Lung microvascular endothelial cell (primary cell): ENCODE data around the gene THRA. TPM values are rescaled to one million over a fixed set of nuclear protein-coding genes. Genes with fewer than 3 reads are reported as not detected.
A peak's percentile ranks its signal among the peaks of the same experiment; 100 is the strongest.

Source experiments
- DNase-seq, 2 donors: peaks; one replicate each; pipeline versions ENCODE4 v3.0.0 to v3.0.0-alpha.2; 2010; ENCODE audit warnings: low read depth in 2 of 2
- total RNA-seq: library from RNA; depleted of rRNA; stranded (reverse); fragments of >200 nt; gene quantifications from 2 replicates; pipeline ENCODE4 v1.2.1, GENCODE V29; 2014

The THRA gene
- total RNA-seq, 1 donor from 2014 or later: 21.4 TPM

DNA sequence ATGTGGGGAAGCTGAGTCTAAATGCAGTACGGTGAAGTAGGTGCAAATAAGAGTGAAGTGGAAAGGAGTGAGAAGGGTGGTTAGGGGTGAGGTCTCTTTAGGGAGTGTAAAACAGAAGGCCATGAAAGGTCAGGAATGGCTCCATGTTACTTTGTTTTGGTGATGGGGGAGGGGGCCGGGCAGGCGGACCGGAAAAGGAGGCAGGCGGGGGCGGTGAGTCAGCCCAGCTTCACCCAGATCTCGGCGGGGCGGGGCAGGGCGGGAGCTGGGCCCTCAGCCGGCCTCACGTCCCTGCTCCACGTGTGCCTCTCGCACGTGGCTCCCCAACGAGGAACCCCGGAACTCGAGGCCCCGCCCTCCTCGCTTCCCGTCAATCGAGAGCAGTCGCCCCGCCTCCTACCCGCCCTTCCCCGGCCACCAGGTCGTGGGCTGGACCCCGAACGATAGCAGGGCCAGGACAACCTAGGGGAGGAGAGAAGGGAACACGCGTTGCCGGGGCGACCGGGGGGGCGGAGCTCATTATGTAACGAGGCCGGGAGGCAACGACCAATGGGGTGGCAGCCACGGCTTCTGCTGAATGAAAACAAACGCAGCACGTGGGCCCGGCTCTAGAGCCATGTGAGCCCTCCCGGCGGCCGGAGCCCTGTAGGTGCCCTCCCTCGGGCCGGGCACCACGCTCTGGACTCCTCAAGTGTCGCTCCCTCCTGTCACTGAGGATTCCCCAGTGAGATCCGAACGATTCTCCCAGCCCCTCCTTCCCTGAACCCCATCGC is 36.3 kb downstream of the THRA start:
- peak; percentile 97 for DNase-seq

DNA sequence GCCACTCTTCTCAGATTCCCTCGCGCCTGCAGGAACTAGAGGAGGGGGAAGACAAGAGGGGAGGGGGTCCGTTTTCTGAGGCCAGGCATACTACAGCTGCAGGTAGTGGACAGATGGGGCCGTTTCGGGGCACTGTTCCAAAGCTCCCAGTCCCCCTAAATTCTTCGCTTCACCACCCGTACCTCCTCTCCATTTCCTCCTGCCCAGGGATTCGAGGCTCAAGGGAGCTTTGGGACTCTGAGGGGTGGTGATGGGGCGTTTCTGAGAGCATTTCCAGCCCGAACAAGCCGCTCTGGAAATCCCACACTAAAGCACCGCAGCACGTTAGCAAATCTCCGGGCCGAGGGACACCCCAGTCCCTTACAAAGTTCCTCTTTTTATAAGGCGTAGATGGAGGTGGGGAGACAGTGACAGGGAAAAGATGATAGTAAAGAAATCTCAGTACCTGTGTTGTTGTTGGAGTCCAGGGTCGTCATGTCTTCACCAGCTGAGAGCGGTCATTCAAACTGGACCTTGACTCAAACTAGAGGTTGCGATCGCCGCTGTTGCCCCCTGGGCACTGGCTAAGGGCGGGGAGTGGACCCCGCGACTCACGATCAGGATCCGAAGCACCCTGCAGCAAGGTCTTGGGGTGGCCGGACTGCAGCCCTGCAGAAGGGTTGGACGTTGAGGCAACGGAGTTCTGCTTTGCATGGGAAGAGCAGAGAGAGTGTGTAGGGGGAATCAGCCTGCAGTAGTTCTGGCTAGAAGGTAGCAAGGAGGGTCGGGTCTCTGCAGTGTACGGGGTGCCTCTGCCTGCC is 37.1 kb downstream of the THRA start:
- no peak for DNase-seq

DNA sequence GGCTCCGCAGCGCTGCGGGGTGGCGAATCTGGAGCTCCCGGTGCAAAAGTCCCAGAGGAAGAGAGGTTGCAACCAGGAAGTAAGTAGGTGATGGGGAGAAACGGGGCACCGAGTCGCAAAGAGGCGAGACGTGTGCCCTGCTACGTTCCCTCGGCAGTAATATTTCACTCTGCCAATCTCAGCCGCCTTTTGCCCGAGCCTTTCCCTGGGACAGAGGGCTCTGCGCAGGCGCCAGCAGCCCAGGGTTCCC is 37.6 kb downstream of the THRA start, which contains the start of gene NR1D1:
NR1D1 (minus strand) TSS at position 171 of the 250 bp plus-strand sequence. CDS start 495 bp downstream, outside the sequence.
- DNase-seq: no peak

DNA sequence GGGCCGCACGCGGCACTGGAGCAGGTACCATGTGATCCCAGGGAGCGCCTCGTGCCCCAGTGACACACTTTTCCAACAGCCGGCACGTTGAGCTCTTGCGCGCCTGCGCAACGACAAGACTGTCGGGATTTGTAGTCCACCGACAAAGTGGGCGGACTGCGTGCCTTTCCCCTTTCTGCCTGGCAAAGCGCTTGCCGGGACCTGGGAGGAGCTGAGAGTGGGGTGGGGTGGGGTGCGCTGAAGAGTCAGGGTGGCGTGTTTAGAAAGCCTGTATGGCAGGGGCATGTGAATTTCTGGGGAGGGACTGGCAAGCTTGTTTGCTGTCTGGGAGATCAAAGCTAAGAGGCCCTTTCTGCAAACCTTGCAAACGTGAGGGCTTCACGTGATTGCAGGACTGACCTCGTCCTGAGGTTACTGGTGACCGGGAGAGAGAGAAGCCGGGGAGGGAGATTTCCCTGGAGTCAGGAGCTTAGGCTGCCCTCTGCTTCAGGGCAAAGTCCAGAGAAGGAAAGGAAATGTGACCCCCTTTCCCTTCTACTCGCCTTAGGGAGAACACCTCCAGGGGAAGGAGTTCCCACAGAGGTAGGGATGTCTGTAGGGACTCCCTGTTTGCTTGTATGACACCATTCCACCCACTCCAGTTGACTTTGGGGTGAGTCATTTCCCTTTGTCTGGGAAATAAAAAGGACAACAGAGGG is 38.1 kb downstream of the THRA start:
- DNase-seq: peak; percentile 99

DNA sequence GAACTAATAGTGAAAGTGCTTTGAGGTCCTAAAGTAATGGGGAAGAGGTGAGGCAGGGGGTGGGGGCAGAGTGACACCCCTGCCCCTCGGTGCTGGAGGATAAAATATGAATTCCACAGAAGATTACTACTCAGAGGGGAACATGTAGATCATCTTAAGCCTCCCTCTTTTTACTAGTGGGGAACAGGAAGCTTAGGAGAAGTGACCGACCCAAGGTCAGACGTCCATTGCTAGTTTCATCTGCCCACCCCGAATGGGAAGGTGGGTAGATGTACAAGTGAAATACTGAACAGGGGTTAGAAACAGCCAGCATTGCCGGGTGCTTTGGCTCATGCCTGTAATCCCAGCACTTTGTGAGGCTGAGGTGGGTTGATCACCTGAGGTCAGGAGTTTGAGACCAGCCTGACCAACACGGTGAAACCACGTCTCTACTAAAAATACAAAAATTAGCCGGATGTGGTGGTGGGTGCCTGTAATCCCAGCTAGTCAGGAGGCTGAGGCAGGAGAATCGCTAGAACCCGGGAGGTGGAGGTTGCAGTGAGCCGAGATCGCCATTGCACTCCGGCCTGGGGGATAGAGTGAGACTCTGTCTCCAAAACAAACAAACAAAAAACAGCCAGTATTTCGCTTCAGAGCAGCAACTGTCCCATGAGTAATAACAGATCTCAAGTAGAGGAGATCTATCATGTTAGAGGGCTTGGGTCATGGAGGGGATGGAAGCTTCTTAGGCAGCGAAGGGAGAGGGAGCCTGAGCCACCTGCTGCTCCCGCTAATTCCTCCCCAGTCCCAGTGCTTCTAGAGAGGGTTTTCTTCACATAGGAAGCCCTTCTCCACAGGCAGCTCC is 38.8 kb downstream of the THRA start:
- no peak for DNase-seq

DNA sequence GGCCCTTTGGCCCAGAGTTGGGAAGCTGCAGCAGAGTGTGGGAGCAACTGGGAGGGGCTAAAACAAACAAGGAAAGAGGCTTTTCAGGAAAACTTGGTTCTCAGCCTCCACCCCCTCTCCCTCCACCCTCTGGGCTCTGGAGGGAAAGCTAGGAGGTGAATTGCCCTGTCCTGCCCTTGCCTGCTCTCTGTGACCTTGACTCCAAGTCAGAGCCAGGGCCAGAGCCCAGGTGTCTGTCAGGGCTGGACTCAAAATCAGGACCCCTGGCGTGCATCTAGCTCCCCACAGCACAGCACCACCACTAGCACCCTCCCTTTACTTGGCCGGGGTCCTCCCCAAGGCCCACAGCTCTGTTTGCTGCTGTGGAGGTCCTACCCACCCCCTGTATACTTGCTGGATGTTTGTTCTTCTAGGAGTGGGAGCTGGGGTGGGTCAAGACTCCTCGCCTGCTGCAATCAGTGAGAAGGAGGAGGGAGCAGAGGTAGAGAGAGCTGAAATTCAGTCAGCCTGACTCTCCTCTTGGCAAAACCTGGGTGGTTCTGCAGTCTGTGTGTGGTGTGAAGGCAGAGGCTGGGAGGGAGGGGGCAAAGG is 40.4 kb downstream of the THRA start:
- DNase-seq: no peak

DNA sequence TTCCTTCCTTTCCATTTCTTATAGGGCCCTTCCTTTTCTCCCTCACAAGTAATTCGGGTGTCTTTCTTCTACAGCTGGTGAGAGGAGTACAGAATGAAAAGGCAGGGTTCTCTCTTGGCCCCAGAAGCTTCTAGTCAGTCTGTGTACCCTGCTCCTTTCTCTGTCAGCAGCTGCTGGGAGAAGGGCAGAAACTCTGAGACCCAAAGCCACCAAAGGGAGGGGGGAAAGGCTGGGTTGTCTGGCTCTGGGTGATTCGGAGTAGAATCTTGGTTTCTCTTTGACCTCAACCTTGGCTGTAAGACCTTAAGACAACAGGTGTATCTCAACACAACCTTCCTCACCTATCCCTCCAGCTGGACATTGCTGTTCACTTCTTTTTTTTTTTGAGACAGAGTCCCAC is 40.9 kb downstream of the THRA start:
- DNase-seq: no peak

DNA sequence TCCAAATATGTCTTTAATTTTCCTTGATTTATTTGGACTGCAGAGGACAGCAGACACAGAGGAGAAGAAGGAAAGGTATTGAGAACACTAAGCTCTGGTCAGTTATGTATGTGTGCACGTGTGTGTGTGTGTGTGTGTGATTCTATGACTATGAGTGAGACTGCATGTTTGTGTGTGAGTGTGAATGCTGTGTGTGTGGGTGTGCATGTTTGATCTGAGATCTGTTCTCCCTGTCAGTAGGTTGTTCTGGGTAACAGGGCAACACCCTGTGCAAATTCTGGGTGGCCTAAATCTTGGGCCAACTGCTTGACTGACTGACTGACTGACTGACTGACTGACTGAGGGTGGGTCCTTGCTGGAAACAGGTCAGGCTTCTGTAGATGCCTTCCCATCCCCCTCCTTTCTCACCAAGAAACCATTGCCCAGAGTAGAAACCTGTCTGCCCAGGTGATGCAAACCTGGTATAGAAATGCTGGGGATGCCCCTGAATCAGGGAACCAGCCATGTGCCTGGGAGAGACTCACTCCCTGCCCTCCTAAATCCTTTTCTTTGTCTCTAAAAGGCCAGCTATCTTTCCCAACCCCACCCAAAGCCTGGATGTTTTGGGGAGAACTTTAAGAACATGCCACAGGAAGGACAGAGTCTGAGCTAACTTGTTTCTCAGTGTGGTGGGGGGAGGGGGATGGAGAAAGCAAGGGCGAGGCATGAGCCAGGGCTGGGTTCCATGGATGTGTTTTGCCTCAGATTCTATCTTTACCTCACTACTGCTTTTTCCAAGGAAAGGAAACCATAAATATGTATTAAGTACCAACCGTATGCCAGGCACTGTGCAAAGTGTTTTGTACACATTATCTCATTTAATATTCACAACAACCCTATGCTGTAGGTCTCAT is 42.1 kb downstream of the THRA start:
- DNase-seq: no peak

DNA sequence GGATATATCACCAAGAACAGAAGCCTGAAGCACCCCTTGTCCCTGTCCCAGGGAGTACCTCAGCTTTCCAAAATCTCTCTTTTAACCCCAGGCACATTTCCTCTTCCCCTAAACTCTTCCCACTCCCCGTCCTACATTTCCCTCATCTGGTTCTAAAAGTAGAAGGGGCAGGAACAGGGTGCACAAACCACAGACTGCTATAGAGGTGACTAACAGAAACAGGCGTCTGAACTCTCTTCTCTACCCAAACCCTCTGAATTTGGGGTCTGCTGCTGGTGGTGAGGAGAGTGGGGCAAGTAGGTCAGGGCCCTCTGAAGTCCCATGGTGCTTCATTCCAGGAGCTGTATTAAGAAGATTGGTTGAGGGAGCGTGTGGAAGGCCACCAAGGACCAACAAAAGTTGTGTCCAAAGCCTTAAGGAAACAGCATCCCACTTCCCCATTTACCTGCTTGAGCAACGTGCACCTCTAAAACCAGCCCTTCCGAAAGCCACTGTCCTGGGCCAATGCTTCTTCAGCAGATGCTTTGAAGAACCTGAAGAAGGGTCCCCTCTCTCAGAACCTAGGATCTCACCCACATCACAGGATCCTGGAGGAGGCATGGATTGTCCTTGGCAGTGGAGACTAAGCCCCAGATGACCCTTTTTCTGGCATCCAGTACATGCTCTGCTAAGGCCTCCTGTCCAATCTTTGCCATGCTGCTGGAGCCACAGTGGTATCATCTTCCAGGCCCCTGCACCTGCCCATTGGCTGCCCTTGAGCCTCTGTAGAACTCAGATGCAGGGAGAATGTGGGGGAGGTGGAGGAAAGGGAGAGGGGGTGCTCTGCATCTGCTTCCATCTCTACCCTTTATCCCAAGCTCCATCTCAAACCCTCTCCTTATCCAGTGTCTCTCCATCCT is 43.3 kb downstream of the THRA start:
- no peak for DNase-seq

DNA sequence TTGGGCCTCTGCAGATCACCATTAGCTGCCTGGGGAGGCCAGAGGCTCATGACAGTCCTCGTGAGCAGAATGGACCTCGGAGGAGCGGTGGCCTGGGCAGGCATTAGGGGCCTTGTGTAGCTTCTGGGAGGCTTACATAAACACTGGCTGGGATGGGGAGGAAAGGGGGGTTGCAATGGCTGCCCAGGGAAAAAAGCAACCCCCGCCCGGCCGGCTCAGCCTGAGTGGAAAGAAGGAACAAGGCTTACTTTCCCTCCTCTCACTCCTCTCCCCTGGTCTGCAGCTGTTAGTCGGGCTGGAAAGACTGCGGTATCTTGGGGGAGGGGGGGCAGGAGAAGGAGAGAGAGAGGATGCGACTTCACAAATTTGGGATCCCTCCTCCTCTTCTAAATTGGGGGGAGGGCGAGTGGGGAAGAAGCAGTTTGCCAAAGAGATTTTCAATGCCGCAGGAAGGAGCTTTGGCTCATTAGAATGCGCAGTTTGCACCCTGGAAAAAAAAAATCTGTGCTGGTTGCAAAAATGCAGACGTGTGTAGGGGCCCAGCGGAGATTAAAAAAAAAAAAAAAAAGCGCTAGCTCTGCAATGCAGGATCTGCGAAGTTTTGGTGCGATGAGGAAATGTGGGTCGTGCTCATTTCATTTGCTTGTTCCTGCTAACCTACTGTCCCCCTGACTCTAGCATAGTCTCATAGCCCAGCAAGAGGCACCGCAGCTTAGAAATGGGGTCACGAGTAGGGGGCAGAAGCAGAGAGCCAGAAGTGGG is 44.2 kb downstream of the THRA start:
- DNase-seq: no peak

DNA sequence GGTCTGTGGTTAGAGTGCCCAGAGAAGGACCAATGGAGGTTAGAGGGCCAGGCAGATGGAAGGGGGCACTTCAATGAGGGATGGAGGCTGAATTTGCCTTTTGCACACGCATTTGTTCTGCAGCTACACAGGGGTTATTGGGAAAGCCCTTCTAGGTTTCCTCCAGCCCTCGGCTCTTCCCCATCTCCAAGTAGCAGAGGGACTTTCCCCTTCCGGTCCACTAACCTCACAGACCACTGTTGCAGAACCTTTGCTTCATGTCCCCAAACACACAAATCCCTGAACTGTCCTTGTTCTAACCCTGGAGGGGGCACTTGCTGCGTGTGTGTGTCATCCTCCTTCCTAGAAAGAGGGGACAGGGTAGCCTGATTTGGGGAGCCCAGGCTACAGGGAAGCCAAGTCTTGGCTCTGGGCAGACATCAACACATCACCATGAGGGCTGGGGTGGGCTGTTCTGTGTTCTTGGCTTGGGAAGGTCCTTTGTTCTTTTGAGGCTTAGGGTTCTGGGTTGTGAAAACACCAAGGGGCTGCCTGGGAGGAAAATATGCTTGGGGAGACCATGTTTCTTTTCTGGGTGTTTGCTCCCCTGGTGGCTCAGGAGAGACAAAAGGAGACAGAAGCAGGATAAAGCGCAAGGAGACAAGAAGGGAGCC is 44.9 kb downstream of the THRA start:
- peak; percentile 32 to 40 for DNase-seq

DNA sequence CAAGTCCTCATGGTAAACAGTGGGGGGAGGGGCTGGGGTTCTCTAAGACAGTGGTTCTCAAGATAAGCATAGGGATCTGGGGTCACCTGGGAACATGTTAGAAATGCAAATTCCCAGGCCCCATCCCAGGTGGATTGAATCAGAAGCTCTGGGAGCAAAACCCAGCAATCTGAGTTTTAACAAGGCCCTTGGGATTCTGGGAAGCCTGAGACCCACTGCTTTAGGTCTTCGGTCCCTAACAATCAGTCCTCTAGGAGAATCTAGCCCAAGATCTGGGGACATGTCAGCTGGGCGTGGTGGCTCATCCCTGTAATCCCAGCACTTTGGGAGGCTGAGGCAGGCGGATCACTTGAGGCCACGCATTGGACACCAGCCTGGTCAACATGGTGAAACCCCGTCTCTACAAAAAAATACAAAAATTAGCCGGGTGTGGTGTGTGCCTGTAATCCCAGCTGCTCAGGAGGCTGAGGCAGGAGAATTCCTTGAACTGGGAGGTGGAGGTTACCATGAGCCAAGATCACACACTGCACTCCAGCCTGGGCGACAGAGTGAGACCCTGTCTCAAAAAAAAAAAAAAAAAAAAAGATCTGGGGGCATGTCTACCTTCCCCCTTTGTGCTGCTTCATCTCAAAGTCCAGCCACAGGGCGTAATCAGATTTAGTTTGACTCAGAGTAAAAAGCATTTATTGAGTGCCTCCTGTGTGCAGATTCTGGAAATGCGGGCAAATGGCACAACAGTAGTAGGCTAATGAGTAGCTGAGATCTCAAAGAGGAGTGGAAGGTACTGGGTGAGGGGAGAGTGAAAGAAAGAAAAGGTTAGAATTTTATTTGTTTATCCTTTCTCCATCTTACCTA is 46.4 kb downstream of the THRA start:
- peak; percentile 39 to 68 for DNase-seq

DNA sequence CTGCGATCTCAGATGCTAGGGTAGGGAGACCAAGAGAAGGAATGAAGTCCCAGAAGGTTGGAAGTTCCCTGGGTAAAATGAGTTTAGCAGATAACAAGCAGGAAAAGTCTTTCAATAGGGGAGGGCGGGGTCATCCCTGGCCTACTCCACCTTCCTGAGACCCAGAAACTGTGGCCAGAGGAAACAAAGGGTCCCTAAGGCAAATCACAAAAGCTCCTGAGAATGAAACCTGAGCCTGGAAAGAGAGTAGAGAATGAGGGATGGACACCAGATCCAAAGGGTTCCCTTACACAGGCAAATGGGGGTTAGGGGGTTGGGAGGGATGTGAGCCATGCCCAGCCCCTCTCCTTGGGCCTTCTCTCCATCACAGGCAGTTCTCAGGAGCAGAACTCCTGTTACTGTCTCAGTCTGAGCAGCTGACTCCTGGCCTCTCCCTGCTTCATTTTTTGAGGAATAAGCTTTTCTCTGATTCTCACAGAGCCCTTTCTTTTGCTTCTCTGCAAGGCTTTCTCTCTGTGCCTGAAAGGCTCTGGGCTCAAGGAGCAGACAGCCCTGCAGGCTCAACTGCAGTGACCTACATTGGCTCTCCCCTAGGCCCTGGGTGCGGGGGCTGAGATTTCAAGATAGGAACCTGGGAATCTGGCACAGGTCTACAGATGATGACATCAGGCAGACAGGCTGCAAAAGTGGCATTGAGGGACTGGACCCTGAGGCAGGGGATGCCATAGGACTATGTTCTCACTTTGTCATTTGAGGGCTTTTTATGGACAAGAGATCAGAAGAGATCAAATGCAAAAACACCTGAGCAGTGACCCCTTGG is 47.5 kb downstream of the THRA start:
- peak in 1 of 2 donors; percentile 35 for DNase-seq

DNA sequence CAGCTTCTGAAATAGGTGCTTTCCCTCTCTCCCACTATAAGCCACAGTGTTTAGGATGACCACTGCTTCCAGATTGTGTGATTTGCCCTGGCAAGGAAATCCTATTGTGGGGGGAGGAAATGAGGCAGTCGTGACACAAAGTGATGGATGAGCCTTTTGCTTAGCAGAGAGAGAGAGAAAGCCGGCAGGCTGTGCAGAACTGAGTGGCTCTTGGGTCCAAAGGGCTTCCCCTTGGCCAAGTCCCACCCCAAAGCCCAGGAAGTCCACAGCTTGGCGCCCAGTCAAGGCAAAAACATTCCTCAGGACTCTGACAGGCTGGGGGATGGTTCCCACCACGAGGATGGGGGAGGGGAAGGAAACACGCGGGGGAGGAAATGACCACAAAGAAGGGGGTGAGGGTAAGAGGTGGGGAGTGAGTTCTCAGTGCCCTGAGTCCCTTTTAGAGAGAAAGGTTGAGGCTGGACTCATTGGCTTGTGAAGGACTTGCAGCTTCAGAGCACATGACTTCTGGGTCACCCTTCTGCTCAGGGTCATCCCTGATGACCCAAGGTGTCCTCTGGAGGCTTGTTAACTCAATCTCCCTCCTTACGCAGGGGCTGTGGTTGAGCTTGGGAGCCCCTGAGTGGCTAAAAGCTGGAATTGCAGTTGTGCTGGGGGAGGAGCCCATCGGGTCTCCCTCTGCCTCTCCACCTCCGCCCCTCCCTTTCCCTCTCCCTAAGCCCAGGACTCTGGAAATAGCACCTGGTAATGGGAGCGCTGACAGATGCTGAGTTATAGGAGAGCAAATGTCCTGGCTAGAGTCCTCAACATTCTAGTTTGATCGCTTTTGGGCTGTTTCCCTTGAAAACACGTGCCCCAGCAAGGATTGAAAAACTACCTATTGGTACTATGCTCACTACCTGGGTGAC is 48.7 kb downstream of the THRA start:
- DNase-seq: peak; percentile 95 to 99

DNA sequence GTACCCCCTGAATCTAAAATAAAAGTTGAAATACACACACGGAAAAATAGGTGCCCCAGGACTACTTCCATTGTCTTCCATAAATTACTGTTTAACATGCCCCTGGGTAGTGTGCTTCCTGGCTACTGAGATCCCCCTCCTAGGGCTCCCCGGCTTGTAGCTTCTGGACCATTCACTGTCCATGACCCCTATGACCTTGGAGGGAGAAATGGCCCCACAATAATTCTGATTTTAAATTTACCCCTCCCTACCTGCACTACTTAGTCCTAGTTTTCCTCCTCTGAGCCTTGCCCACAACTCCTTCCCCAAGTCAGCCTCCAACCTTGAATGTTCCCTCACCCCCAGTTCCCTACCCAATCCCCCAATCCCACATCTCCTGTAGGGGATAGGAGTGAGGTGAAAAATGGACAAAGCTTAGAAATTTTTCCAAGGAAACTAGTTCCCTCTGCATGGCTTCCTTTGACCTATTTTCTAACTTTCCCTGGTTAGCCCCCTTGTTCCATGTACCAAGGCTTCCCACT is 49.5 kb downstream of the THRA start:
- DNase-seq: no peak
